Thymus (tissue), 11 donors: ENCODE measurements around the gene GPC6. TPM values are rescaled to one million over a fixed set of nuclear protein-coding genes. Genes with fewer than 3 reads are reported as not detected.
"Not testable (repeated sequence)": the region's sequence is repeated elsewhere in the genome, so short reads cannot be mapped to it uniquely, and the experiment has no call there.

Experiments used
- DNase-seq, 9 donors: peaks; one replicate each; pipeline ENCODE4 v3.0.0-alpha.2; 2013; ENCODE audit warnings: low spot score in 9 of 9, low read depth in 6 of 9, missing footprints in 1 of 9
- H3K27ac ChIP-seq, 2 donors: one replicate each; pipeline ENCODE4 v1.5.1; 2013; ENCODE audit warnings: control low read depth in 1 of 2, low read depth in 1 of 2, low read length in 1 of 2, mild to moderate bottlenecking in 1 of 2, moderate library complexity in 1 of 2
- H3K27me3 ChIP-seq, 2 donors: one replicate each; pipeline ENCODE4 v1.5.1; 2013; ENCODE audit warnings: low read length in 1 of 2; ENCODE audit not compliant: control insufficient read depth in 2 of 2, insufficient read depth in 1 of 2
- H3K36me3 ChIP-seq, 2 donors: one replicate each; pipeline ENCODE4 v1.5.1; 2013; ENCODE audit warnings: low read length in 1 of 2, mild to moderate bottlenecking in 1 of 2, moderate library complexity in 1 of 2; ENCODE audit not compliant: control insufficient read depth in 2 of 2, insufficient read depth in 2 of 2
- H3K4me1 ChIP-seq, 2 donors: one replicate each; pipeline ENCODE4 v1.5.1; 2013; ENCODE audit warnings: low read length in 2 of 2; ENCODE audit not compliant: control insufficient read depth in 2 of 2, insufficient read depth in 2 of 2
- H3K4me3 ChIP-seq, 2 donors: one replicate each; pipeline ENCODE4 v1.5.1; 2013; ENCODE audit warnings: low read length in 2 of 2, control low read depth in 1 of 2, mild to moderate bottlenecking in 1 of 2
- H3K9me3 ChIP-seq, 2 donors: one replicate each; pipeline ENCODE4 v1.5.1; 2013; ENCODE audit warnings: low read length in 1 of 2, mild to moderate bottlenecking in 1 of 2; ENCODE audit not compliant: control insufficient read depth in 2 of 2, insufficient read depth in 1 of 2
- WGBS: extraction: QIAGEN DNeasy Blood & Tissue Kit; methylation state at CpG from one replicate; pipeline ENCODE4 v1.1.7; 2013; 5-methylcytosine and 5-hydroxymethylcytosine counted together
- polyA plus RNA-seq: library from polyadenylated mRNA; stranded (reverse); fragments of 200-250 nt; gene quantifications from one replicate; pipeline ENCODE4 v1.2.3, GENCODE V29; 2013
- total RNA-seq: library from RNA; stranded (reverse); fragments of 120-200 nt; gene quantifications from one replicate; pipeline ENCODE4 v1.2.4, GENCODE V29; 2013
- donor health status: healthy.

Gene GPC6
- total and polyA plus RNA-seq, 2 donors = 1.1 to 6.9 TPM

GRCh38 chr13:93309886-93310523 is 83.4 kb downstream of the GPC6 start:
- Histone ChIP-seq H3K9me3 (no peaks in the 10 kb centered on the region), H3K36me3 (no peaks in the 10 kb centered on the region), H3K4me1 (no peaks in the 10 kb centered on the region), H3K27me3 (no peaks in the 10 kb centered on the region), H3K4me3 (no peak overlapping the region), H3K27ac (no peak overlapping the region)
- 81% methylated on average over 7 of the region's 7 CpGs for WGBS
- DNase-seq = no peak

DNA sequence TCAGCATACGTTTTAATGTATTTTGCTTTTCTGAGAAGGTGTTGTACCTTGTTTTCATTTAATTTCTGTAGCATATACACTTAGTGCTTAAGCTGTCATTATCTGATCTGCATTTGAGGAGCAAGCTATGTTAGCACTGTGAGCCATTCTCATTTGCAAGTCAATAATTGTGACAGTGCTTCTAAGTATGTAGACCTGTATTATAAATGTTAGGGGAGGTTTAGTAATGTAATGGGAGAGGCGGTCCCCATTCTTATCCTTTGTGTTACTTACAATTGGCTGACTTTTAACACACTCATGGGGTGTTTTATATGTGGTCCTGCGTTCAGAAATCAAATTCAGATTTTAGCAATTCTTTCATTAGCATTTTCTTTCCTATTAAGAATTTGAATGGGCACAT is 90.2 kb downstream of the GPC6 start:
- no peak overlapping the region for H3K27ac ChIP-seq
- no peaks in the 10 kb centered on the region for H3K4me1 ChIP-seq
- no peak for DNase-seq
- 83% methylated on average over 3 of the region's 3 CpGs for WGBS
- no peaks in the 10 kb centered on the region for H3K36me3 ChIP-seq
- no peak overlapping the region for H3K4me3 ChIP-seq
- no peaks in the 10 kb centered on the region for H3K27me3 ChIP-seq
- no peaks in the 10 kb centered on the region for H3K9me3 ChIP-seq

GRCh38 chr13:93318534-93319254 is 92.1 kb downstream of the GPC6 start:
- WGBS = 70% methylated on average over 4 of the region's 4 CpGs
- Histone ChIP-seq H3K4me3 (no peak overlapping the region), H3K4me1 (no peaks in the 10 kb centered on the region), H3K27me3 (no peaks in the 10 kb centered on the region), H3K27ac (no peak overlapping the region), H3K36me3 (no peaks in the 10 kb centered on the region), H3K9me3 (no peaks in the 10 kb centered on the region)
- no peak for DNase-seq

- no peak overlapping the region for H3K4me3 ChIP-seq
- no peaks in the 10 kb centered on the region for H3K36me3 ChIP-seq
- no peak for DNase-seq
- H3K4me1 ChIP-seq = no peaks in the 10 kb centered on the region
- no peak overlapping the region for H3K27ac ChIP-seq
- 92% methylated on average over 3 of the region's 3 CpGs for WGBS
- H3K9me3 ChIP-seq = no peaks in the 10 kb centered on the region
- H3K27me3 ChIP-seq = no peaks in the 10 kb centered on the region
Measured at GRCh38 chr13:93320942-93321341, 94.3 kb downstream of the GPC6 start.

DNA sequence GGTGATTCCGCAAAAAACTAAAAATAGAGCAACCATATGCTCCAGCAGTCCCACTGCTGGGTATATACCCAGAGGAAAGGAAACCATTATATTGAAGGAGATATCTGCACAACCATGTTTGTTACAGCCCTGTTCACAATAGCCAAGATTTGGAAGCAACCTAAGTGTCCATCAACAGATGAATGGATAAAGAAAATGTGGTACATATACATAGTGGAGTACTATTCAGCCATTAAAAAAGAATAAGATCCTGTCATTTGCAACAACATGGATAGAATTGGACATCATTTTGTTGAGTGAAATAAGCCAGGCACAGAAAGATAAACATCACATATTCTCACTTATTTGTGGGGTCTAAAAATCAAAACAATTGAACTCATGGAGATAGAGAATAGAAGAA is 97.3 kb downstream of the GPC6 start:
- H3K27me3 ChIP-seq, H3K27ac ChIP-seq, H3K9me3 ChIP-seq, H3K4me1 ChIP-seq, DNase-seq, H3K4me3 ChIP-seq, H3K36me3 ChIP-seq: not testable (repeated sequence)
- WGBS = 100% methylated on average over 1 of the region's 1 CpG

GRCh38 chr13:93325303-93326233 is 99.0 kb downstream of the GPC6 start:
- Histone ChIP-seq H3K27ac (no peak overlapping the region), H3K4me1 (no peaks in the 10 kb centered on the region), H3K4me3 (no peak overlapping the region), H3K9me3 (no peaks in the 10 kb centered on the region), H3K36me3 (no peaks in the 10 kb centered on the region), H3K27me3 (no peaks in the 10 kb centered on the region)
- 79% methylated on average over 1 of the region's 1 CpG for WGBS
- no peak for DNase-seq

GRCh38 chr13:93326234-93326811 is 99.7 kb downstream of the GPC6 start:
- Histone ChIP-seq H3K27ac (no peak overlapping the region), H3K9me3 (no peaks in the 10 kb centered on the region), H3K4me3 (no peak overlapping the region), H3K4me1 (no peaks in the 10 kb centered on the region), H3K36me3 (no peaks in the 10 kb centered on the region), H3K27me3 (no peaks in the 10 kb centered on the region)
- 96% methylated on average over 5 of the region's 5 CpGs for WGBS
- DNase-seq = no peak

DNA sequence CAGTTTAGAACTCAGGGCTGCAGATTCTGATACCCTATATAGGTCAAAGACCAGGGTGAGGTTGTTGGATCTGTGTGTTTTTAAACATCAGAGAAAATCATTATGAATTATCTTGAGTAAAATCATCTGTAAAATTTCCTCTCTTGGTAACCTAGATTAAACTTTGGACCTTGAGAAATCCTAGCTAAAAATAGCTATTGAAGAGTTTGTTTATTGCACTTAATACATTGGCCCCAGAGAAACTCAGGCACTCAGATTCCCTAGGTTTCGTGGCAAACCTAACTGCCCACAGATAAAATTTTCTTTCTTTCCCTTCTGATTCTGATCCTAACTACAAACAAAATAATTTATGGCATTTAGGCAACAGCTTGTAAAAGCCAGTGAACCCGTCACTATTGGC is 102.3 kb downstream of the GPC6 start:
- H3K9me3 ChIP-seq = peaks cover 0 to 4% of the 10 kb centered on the region in 2 donors
- no peak overlapping the region for H3K4me3 ChIP-seq
- WGBS = 90% methylated on average over 2 of the region's 2 CpGs
- no peaks in the 10 kb centered on the region for H3K27me3 ChIP-seq
- no peaks in the 10 kb centered on the region for H3K36me3 ChIP-seq
- H3K4me1 ChIP-seq = no peaks in the 10 kb centered on the region
- H3K27ac ChIP-seq = no peak overlapping the region
- no peak for DNase-seq

DNA sequence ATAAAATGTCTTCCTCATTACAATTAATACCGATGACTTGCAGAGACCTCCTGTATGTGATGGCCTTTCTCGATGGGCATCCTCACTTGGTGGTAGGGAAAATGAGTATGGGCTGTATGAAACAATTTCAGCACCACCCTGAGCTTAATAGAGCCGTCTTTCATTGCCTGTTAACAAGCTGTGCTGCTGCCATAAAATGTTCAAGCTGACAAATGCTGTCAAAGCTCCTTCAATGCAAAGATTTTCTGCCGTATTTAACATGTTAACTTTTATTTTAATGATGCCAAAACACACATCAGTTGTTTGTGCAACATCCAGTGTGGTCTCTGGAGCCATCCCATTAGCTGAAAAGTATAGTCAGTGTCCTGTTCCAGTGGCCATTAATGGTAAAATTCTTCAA is 110.1 kb downstream of the GPC6 start:
- peaks cover 0 to 4% of the 10 kb centered on the region in 2 donors for H3K9me3 ChIP-seq
- no peaks in the 10 kb centered on the region for H3K4me1 ChIP-seq
- 87% methylated on average over 4 of the region's 4 CpGs for WGBS
- no peak overlapping the region for H3K27ac ChIP-seq
- H3K27me3 ChIP-seq = no peaks in the 10 kb centered on the region
- no peaks in the 10 kb centered on the region for H3K36me3 ChIP-seq
- H3K4me3 ChIP-seq = no peak overlapping the region
- no peak for DNase-seq
